DMS53 treated with DMSO at 0.1 percent for 48 hours (cell line): ENCODE results near the gene RBM22.
A peak's percentile ranks its signal among the peaks of the same experiment; 100 is the strongest.

Source experiments
- DNase-seq: peaks from one replicate; lab custom pipeline; 2025; ENCODE audit not compliant: unreplicated experiment; lab: John Stamatoyannopoulos, UW

RBM22 gene

GRCh38 chr5:150672884-150673275, 28.0 kb downstream of the RBM22 start:
- DNase-seq = no peak

GRCh38 chr5:150672237-150672883, 28.5 kb downstream of the RBM22 start:
- DNase-seq = peak; percentile 14

DNA sequence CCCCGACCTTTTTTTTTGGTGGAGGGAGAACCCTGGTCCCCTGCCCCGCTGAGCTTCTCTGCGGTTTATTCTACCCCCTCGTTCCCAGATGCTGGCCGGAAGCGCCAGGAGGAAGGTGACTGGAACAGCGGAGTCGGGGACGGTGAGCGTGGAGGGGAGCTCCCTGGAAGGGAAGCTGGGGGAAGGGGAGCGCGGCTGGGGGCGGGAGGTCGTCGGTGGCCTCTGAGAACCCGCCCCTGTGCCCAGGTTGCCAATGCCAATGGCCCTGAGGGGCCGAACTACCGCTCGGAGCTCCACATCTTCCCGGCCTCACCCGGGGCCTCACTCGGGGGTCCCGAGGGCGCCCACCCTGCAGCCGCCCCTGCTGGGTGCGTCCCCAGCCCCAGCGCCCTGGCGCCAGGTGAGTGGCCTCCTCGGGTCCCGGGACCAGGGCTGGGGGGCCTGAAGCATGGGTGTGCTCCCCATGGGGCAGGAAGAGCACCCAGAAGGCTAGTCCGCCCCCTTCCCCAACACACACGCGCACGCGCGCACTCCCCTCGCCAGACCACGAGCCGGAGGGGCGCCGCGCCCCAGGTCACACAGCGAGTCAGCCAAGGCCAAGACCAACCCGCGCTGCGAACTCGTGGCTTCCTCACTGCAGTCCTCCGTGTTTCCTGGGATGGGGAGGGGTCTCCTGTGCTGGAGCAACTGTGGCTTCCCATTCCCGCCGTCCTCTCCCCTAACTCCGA, 29.2 kb downstream of the RBM22 start:
- no peak for DNase-seq

DNA sequence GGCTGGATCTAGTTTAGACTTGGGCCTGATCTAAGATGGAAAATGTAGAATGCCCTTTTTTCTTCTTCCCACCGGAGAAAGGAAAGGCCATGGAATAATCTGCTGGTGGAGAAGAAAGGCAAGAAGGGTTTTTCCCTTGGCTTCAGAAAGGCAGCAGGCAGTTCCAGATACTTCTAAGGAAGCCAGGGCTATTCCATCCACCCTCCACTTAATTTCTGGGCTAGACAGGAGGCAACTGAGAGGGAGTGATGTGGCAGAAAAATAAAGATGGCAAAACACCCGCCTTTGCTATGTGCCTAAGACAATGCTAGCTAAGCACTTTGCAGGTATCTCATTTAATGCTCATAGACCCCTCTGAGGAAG, 29.9 kb downstream of the RBM22 start:
- DNase-seq = no peak

GRCh38 chr5:150670275-150670947, 30.5 kb downstream of the RBM22 start:
- no peak for DNase-seq

DNA sequence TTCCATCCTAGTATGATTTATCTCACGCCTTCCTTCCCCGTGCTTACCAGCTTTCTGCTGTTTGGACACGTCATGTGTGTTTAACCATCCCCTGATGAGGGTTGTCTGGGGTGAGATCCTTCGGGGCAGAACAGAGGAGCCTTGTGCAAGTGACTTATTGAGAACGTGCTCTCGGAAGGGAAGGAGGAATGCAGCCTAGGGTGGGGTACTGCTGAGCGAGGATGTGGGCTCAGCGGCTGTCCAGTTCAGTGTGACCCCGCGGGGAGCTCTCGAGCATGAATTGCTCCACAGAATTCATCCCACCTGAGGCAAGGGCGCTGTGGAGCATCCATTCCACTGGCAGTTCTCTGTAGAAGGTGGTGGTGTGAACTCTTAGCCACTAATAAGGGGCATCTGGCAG, 35.8 kb downstream of the RBM22 start:
- DNase-seq = no peak

DNA sequence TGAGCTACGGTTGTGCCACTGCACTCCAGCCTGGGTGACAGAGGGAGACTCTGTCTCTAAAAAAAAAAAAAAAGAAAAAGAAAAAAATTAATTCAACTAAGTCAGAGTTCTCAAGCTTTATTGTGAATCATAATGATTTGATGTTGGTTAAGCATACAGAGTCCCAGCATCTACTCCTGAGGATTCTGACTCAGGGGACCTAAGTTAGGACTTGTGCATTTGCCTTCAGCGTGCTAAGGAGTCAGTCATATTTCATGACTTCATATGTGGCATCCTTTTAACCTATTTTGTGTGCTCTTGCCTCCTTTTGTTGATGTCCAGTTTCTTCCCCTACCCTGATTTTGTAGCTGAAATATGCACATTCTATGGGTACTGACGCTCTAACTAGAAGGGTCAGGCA, 36.9 kb downstream of the RBM22 start:
- DNase-seq = no peak

GRCh38 chr5:150662731-150663516, 37.9 kb downstream of the RBM22 start:
- DNase-seq = no peak

- no peak for DNase-seq
Measured at GRCh38 chr5:150661821-150662596, 38.9 kb downstream of the RBM22 start.

GRCh38 chr5:150661086-150661485, 39.8 kb downstream of the RBM22 start, which contains the start of gene MYOZ3:
Gene MYOZ3 (plus strand): TSS chr5:150661251. CDS start chr5:150662942, 1,691 bp downstream.
- DNase-seq = no peak

GRCh38 chr5:150660108-150660831, 40.6 kb downstream of the RBM22 start:
- no peak for DNase-seq

DNA sequence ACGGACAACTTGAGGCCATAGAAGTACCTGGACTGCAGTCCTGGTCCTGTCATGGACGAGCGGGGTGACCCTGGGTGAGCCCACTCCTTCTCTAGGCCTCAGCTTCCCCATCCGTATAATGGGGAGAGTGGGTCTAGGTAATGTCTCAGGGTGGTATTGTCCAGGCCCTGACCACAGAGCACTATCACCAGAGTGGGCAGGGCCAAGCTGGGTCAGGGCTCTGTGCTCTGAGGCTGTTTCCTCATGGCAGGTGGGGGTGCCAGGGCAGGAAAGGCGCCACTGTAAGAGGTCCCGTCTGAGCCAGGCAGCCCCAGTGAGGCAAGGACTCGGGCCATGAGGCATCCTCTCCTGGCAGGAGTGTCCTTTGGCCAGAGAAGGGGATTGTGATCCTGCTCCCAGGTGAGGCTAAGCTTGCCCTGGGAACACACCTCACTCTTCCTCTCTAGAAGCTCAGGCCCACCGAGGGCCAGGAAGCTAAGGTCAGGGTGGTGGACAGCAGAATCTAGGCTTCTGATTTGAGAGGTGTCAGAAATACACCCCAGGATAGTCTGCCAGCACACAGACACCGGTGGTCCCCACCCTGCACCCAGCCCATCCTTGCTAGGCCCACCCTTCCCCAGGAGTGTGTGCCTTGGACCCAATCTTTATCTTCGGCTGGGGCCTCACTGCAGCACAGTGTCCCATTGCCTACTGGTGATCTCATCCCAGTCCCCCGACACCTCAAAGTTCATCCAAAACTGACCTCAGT, 41.3 kb downstream of the RBM22 start:
- no peak for DNase-seq

DNA sequence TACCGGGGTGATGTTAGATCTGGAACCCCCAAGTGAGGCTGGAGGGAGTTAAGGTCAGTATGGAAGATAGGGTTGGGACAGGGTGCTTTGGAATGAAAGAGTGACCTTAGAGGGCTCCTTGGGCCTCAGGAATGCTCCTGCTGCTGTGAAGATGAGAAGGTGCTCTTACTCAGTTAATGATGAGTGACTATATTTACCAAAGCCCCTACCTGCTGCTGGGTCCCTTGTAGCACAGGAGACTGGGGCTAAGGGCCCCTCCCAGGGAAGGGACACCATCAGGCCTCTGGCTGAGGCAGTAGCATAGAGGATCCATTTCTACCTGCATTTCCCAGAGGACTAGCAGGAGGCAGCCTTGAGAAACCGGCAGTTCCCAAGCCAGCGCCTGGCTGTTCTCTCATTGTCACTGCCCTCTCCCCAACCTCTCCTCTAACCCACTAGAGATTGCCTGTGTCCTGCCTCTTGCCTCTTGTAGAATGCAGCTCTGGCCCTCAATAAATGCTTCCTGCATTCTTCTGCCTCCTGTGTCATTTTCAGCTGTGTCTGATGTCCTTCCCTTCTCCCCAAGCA, 42.1 kb downstream of the RBM22 start:
- DNase-seq = no peak

GRCh38 chr5:150658121-150658520, 42.7 kb downstream of the RBM22 start:
- DNase-seq = no peak

DNA sequence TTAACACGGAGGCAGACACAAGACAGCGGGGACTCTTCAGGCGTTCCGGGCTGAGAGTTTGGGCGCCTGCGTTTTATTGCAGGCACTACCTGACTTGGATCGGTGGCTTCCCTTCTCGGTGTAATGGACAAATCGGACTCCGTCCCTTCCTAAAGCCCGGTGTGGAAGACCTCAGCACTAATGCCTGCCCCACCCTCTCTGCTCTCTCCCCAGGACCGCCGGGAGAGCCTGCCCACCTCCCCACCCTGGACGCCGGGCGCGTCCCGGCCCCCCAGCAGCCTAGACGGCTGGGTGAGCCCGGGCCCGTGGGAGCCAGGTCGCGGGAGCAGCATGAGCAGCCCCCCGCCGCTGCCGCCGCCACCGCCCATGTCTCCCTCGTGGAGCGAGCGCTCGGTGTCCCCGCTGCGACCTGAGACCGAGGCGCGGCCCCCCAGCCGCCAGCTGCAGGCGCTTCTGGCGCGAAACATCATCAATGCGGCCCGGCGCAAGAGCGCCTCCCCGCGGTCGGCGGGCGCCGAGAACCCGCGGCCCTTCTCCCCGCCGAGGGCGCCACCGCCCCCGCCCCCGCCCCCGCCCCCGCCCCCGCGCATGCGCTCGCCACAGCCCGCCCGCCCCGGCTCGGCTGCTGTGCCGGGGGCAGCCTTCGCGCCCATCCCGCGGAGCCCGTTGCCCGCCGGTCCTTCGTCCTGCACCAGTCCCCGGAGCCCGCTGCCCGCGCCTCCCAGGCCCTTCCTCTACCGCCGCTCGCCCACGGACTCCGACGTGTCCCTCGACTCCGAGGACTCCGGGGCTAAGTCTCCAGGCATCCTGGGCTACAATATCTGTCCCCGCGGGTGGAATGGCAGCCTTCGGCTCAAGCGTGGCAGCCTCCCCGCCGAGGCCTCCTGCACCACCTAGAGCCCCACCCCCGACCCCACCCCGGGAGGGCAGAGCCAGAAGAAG, 44.4 kb downstream of the RBM22 start:
- peak; percentile 49 for DNase-seq

DNA sequence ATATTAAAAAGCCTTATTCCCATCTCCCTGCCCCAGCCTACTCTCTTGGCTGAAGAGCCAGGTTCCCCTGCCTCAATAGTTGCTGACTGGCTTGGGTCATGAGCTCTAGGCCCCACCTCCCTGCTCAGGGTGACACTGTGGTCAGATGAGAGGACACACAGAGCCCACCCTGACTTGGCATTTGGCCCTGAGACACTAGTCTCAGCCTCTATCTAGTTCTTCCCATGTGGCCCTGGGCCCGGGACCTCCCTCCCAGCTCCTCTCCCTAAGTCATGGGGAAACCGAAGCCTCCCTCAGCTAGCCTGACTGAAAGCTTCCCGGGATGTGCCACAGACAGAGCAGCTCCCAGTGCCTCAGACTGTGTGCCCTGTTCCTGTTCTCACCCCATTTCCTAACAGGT, 45.6 kb downstream of the RBM22 start:
- no peak for DNase-seq

DNA sequence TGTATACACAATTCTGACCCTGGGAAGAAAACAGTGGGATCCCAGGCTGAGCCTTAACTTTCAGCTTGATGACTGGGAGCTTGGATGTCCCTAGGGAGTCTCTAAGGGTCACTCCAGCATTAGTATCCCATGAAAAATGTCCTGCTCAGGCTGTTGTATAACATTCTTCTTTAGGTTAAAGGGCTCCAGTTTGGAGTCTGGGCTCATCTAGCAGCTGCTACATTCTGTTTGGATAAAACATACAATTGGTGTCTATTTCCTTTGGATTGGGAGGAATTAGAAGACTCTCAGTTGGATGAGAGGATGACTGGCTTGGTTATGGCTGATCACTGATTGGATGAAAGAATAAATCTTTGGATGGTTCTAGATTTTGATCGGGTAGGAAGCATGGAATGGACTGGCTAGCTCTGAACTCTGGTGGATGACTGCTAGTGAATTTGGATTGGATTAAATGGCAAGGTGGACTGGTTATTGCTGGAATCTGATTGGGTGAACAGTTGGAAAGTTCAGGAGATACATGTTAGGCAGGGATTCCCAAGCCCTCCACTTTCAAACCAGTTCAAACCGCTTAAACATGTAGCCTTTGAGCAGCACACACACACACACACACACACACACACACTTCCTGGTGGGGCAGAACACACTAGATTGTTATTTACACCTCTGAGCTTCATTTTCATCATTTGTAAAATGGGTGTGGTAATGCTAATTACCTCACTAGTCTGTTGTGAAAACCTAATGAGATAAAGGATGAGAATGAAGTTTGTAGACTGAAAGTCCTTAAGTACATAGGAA, 46.9 kb downstream of the RBM22 start:
- no peak for DNase-seq
